ENCODE measurements around the gene LIFR. TPM values are rescaled to one million over a fixed set of nuclear protein-coding genes. Genes with fewer than 3 reads are reported as not detected.

The LIFR gene
- polyA plus RNA-seq, 2 of the 4 experiments (the other 2 are of a cell fraction), result 3.8 to 7.9 TPM

DNA sequence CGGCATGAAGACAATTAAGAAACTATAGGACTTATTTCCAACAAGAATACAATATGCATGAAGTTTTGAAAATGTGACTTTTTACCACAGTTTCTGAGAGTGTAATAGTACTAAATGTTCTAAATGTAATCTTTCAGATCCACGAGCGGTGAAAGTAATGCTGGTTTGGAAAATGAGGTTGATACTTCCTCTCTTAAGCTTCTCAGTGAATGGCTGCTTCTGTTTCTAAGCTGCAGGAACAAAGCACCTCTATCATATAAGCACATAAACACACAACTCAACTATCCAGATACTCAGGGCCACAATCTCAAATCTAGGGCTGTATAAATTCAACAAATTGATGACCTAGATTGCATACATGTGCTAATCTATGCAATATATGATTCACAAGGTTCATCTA is 78.3 kb downstream of the LIFR start:
- ATAC-seq, result no peak
- no peak overlapping the region for H3K4me2 ChIP-seq
- TF ChIP-seq CBX8 (IDR thresholded peaks at IDR 0.05) (no peak), POLR2A (IDR thresholded peaks at IDR 0.05; ENCODE audit: low read length) (no peak), KDM1A (IDR thresholded peaks at IDR 0.05; ENCODE audit: low read depth) (no peak), POLR2AphosphoS2 (conservative IDR thresholded peaks at IDR 0.05; ENCODE audit: low read length) (no peak), NFE2L2 (conservative IDR thresholded peaks at IDR 0.05; ENCODE audit: low read length) (no peak), MAZ (IDR thresholded peaks at IDR 0.05; ENCODE audit: borderline replicate concordance, low read depth, low read length) (no peak), HOXA7 (CRISPR knock-in tag; IDR thresholded peaks at IDR 0.05) (no peak), RARB (CRISPR knock-in tag; IDR thresholded peaks at IDR 0.05) (no peak), KDM5A (IDR thresholded peaks at IDR 0.05) (no peak), CHD4 (IDR thresholded peaks at IDR 0.05; ENCODE audit: borderline replicate concordance) (no peak), EHF (CRISPR knock-in tag; IDR thresholded peaks at IDR 0.05) (no peak), HOXB5 (CRISPR knock-in tag; IDR thresholded peaks at IDR 0.05) (no peak), ESRRA (IDR thresholded peaks at IDR 0.05; ENCODE audit: borderline replicate concordance, low read length) (no peak), JUNB (IDR thresholded peaks at IDR 0.05) (no peak)
- TF ChIP-seq, protein P1, sequence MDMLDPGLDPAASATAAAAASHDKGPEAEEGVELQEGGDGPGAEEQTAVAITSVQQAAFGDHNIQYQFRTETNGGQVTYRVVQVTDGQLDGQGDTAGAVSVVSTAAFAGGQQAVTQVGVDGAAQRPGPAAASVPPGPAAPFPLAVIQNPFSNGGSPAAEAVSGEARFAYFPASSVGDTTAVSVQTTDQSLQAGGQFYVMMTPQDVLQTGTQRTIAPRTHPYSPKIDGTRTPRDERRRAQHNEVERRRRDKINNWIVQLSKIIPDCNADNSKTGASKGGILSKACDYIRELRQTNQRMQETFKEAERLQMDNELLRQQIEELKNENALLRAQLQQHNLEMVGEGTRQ (IDR thresholded peaks at IDR 0.05), result no peak
- TF ChIP-seq, protein P2, sequence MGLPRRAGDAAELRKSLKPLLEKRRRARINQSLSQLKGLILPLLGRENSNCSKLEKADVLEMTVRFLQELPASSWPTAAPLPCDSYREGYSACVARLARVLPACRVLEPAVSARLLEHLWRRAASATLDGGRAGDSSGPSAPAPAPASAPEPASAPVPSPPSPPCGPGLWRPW (IDR thresholded peaks at IDR 0.05), result no peak
- TF ChIP-seq, protein P3, sequence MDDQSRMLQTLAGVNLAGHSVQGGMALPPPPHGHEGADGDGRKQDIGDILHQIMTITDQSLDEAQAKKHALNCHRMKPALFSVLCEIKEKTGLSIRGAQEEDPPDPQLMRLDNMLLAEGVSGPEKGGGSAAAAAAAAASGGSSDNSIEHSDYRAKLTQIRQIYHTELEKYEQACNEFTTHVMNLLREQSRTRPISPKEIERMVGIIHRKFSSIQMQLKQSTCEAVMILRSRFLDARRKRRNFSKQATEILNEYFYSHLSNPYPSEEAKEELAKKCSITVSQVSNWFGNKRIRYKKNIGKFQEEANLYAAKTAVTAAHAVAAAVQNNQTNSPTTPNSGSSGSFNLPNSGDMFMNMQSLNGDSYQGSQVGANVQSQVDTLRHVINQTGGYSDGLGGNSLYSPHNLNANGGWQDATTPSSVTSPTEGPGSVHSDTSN (IDR thresholded peaks at IDR 0.05), result no peak
- TF ChIP-seq, protein P4, sequence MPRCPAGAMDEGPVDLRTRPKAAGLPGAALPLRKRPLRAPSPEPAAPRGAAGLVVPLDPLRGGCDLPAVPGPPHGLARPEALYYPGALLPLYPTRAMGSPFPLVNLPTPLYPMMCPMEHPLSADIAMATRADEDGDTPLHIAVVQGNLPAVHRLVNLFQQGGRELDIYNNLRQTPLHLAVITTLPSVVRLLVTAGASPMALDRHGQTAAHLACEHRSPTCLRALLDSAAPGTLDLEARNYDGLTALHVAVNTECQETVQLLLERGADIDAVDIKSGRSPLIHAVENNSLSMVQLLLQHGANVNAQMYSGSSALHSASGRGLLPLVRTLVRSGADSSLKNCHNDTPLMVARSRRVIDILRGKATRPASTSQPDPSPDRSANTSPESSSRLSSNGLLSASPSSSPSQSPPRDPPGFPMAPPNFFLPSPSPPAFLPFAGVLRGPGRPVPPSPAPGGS (IDR thresholded peaks at IDR 0.05), result no peak
- TF ChIP-seq, protein P5, sequence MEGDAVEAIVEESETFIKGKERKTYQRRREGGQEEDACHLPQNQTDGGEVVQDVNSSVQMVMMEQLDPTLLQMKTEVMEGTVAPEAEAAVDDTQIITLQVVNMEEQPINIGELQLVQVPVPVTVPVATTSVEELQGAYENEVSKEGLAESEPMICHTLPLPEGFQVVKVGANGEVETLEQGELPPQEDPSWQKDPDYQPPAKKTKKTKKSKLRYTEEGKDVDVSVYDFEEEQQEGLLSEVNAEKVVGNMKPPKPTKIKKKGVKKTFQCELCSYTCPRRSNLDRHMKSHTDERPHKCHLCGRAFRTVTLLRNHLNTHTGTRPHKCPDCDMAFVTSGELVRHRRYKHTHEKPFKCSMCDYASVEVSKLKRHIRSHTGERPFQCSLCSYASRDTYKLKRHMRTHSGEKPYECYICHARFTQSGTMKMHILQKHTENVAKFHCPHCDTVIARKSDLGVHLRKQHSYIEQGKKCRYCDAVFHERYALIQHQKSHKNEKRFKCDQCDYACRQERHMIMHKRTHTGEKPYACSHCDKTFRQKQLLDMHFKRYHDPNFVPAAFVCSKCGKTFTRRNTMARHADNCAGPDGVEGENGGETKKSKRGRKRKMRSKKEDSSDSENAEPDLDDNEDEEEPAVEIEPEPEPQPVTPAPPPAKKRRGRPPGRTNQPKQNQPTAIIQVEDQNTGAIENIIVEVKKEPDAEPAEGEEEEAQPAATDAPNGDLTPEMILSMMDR (IDR thresholded peaks at IDR 0.05), result no peak
- 93% methylated on average over 3 of the region's 3 CpGs for WGBS (ENCODE audit: missing lambda C conversion rate)
- ChIA-PET POLR2A (no interaction called here), CTCF (interaction anchor here (3.2 kb wide), 1 partner anchor 36 kb away, joined by 9 read pairs; no protein-coding TSS in a partner anchor)
- H3K27ac ChIP-seq, result no peak overlapping the region
- no peaks in the 10 kb centered on the region for H3K4me1 ChIP-seq
- no peak for FAIRE-seq
- no peak overlapping the region for H3K4me3 ChIP-seq
- DNase-seq (ENCODE audit: low read depth in 1 of 2, low spot score in 1 of 2), result no peak
- H3K9me3 ChIP-seq, result no peaks in the 10 kb centered on the region

DNA sequence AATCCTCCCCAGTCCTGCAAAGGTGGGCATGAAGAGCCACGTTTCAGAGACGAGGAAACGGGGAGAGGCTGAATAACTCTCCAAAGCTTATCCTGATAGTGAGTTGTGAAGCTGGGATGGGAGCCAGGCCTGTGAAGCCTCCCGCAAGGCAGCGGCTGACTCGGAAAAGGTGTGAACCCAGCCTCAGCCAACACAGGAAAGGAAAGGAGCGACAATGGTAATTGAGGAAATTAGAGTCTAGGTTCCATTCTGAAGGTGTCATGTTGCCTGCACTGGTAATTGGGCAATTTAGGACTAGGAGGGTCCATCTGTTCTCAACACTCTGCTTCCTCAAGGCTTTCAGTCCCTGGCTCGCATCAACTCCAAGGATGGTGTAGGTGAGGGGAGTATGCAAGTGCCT is 83.4 kb downstream of the LIFR start:
- 94% methylated on average over 8 of the region's 8 CpGs for WGBS (ENCODE audit: missing lambda C conversion rate)
- DNase-seq (ENCODE audit: low read depth in 1 of 2, low spot score in 1 of 2) (no peak), ATAC-seq (no peak), FAIRE-seq (no peak)
- no peak for TF ChIP-seq HOXA7 (CRISPR knock-in tag; IDR thresholded peaks at IDR 0.05)
- TF ChIP-seq NFE2L2 (conservative IDR thresholded peaks at IDR 0.05; ENCODE audit: low read length), result no peak
- POLR2A ChIA-PET, result no interaction called here
- H3K4me3 ChIP-seq, result no peak overlapping the region
- CTCF ChIA-PET, result interaction anchor here (1.2 to 1.3 kb wide), 2 partner anchors 11 to 337 kb away, joined by 3 to 4 read pairs; no protein-coding TSS in a partner anchor
- peaks cover 10% of the 10 kb centered on the region for H3K4me1 ChIP-seq
- H3K4me2 ChIP-seq, result no peak overlapping the region
- H3K9me3 ChIP-seq, result no peaks in the 10 kb centered on the region
- H3K27ac ChIP-seq, result no peak overlapping the region; a peak in 1 of 6 replicates

GRCh38 chr5:38472541-38472940 is 83.9 kb downstream of the LIFR start:
- H3K9me3 ChIP-seq, result no peaks in the 10 kb centered on the region
- POLR2A ChIA-PET, result no interaction called here
- H3K27ac ChIP-seq, result peak overlapping the region in 1 of 2 experiments; percentile 17; a peak in 1 of 6 replicates
- H3K4me2 ChIP-seq, result no peak overlapping the region
- FAIRE-seq, result no peak
- peaks cover 14% of the 10 kb centered on the region for H3K4me1 ChIP-seq
- no peak for ATAC-seq
- DNase-seq (ENCODE audit: low read depth in 1 of 2, low spot score in 1 of 2), result no peak
- CTCF ChIA-PET, result interaction anchor here (1.2 kb wide), 1 partner anchor 337 kb away, joined by 4 read pairs; no protein-coding TSS in a partner anchor
- WGBS (ENCODE audit: missing lambda C conversion rate), result 86% methylated on average over 7 of the region's 7 CpGs
- H3K4me3 ChIP-seq, result no peak overlapping the region
- TF ChIP-seq, protein P5 (IDR thresholded peaks at IDR 0.05), result no peak
- TF ChIP-seq JUN (IDR thresholded peaks at IDR 0.05), result no peak
- TF ChIP-seq RAD21 (conservative IDR thresholded peaks at IDR 0.05 in 1 of 2, IDR thresholded peaks at IDR 0.05 in 1 of 2), result no peak
- TF ChIP-seq, protein P3 (IDR thresholded peaks at IDR 0.05), result no peak
- TF ChIP-seq HEYL (CRISPR knock-in tag; IDR thresholded peaks at IDR 0.05), result no peak
- TF ChIP-seq NPAS2 (CRISPR knock-in tag; IDR thresholded peaks at IDR 0.05; ENCODE audit: borderline replicate concordance), result no peak
- no peak for TF ChIP-seq CBX2 (IDR thresholded peaks at IDR 0.05; ENCODE audit: borderline replicate concordance, low read depth)
- TF ChIP-seq ATOH8 (CRISPR knock-in tag; IDR thresholded peaks at IDR 0.05; ENCODE audit: low read depth), result no peak

Measured in A549 (cell line).